Stimulated activated naive B cell treated with anti-CD40 and anti-IgM and Interleukin-4, amounts not matched to agents 10 μg/mL and 1 μg/mL and 100 μg/mL, for 72 hours (primary cell): Measurements from ENCODE around the gene HSF5.

Source experiments
- ATAC-seq, 2 donors: fragments of 150-1000 bp; cut with Tn5 transposase; replicated peaks; 2 replicates each; pipeline ENCODE4 v1.10.0; 2021; ENCODE audit warnings: moderate library complexity in 1 of 2
- DNase-seq: peaks from one replicate; pipeline ENCODE4 v3.0.0; 2021
- H3K27ac Mint-ChIP-seq: one replicate; pipeline ENCODE4 v1.8.0; 2022; ENCODE audit warnings: mild to moderate bottlenecking, mixed read lengths
- H3K27me3 Mint-ChIP-seq, 2 donors: one replicate each; pipeline ENCODE4 v1.8.0; 2022; ENCODE audit warnings: mixed read lengths in 2 of 2
- H3K36me3 Mint-ChIP-seq, 2 donors: one replicate each; pipeline ENCODE4 v1.8.0; 2022; ENCODE audit warnings: mixed read lengths in 2 of 2, mild to moderate bottlenecking in 1 of 2
- H3K4me1 Mint-ChIP-seq, 2 donors: one replicate each; pipeline ENCODE4 v1.8.0; 2022; ENCODE audit warnings: mixed read lengths in 2 of 2, mild to moderate bottlenecking in 1 of 2
- H3K4me3 Mint-ChIP-seq, 2 donors: one replicate each; pipeline ENCODE4 v1.8.0; 2022; ENCODE audit warnings: mild to moderate bottlenecking in 2 of 2, mixed read lengths in 2 of 2, moderate library complexity in 1 of 2
- H3K9me3 Mint-ChIP-seq, 2 donors: one replicate each; pipeline ENCODE4 v1.8.0; 2022; ENCODE audit warnings: mixed read lengths in 2 of 2, mild to moderate bottlenecking in 1 of 2

HSF5 gene

DNA sequence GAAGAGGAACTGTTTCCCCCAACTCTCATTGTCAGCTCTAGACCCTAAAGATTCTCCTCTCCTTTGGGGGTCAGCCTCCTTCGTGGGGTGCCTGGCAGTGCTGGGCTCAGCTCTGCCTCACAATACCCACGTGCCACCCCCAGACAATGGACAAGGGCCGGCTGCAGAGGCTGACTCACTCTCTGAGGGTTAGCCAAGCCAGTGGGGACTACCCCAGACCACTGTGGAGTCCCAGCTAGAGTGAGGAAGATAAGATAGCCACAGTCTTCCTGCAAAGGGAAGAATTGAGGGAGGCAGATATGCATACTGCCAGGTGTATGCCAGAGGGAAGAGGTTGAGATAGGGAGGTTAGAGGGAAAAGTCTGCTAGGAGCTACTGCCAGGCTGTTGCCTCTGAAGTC is 39.7 kb upstream of the HSF5 start:
- ATAC-seq (no peak), DNase-seq (no peak)
- no peak overlapping the region for H3K4me3 Mint-ChIP-seq
- no peaks in the 10 kb centered on the region for H3K9me3 Mint-ChIP-seq
- no peak overlapping the region for H3K27ac Mint-ChIP-seq
- peaks cover 17 to 32% of the 10 kb centered on the region in 2 donors for H3K27me3 Mint-ChIP-seq
- H3K36me3 Mint-ChIP-seq: no peaks in the 10 kb centered on the region
- H3K4me1 Mint-ChIP-seq: peaks cover 7 to 16% of the 10 kb centered on the region in 2 donors

DNA sequence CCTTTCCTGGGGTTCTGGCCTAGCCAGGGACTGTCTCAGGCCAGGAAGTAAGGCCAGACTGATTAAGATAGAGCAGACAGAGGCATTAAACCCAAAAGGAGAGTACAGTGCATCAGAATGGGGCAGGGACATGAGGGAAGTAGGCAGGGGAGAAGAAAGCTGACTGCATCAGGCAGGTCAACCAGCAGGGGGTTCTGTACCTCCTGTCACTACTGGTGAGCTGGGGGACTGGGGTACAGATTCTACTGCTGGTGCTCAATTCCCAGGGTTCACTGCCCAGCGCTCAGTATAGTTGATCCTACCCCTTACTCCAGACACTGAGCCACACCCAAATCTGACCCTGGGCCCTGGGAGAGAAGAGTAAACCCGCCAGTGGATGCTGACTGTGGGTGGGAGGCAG is 39.1 kb upstream of the HSF5 start:
- ATAC-seq (peak; percentile 36 to 47), DNase-seq (no peak)
- H3K9me3 Mint-ChIP-seq: no peaks in the 10 kb centered on the region
- no peak overlapping the region for H3K4me3 Mint-ChIP-seq
- no peaks in the 10 kb centered on the region for H3K36me3 Mint-ChIP-seq
- peaks cover 4 to 11% of the 10 kb centered on the region in 2 donors for H3K4me1 Mint-ChIP-seq
- H3K27me3 Mint-ChIP-seq: peaks cover 10 to 26% of the 10 kb centered on the region in 2 donors
- no peak overlapping the region for H3K27ac Mint-ChIP-seq

DNA sequence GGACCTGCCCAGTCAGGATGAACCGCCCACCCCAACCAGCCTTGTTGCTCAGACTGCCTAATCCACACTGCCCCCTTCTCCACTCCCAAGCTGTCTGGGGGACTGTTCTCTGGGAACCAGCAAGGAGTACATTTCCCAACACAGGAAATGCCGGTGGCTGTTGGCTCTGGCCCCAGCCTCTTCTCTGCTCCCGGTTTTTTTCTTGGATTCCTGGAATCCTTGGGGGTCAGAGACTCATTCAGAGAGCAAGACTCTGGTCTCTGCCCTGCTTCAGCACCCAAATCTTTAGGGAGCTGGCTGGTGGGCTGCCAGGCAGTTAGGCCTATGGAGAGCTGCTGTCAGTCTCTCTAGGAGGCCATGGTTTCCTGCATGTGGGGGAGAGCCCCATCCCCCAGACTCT is 37.0 kb upstream of the HSF5 start:
- Mint-ChIP-seq H3K36me3 (no peaks in the 10 kb centered on the region), H3K27me3 (peaks cover 9 to 23% of the 10 kb centered on the region in 2 donors), H3K4me3 (no peak overlapping the region), H3K27ac (no peak overlapping the region), H3K9me3 (no peaks in the 10 kb centered on the region), H3K4me1 (peaks cover 4 to 6% of the 10 kb centered on the region in 2 donors)
- no peak for ATAC-seq
- no peak for DNase-seq

DNA sequence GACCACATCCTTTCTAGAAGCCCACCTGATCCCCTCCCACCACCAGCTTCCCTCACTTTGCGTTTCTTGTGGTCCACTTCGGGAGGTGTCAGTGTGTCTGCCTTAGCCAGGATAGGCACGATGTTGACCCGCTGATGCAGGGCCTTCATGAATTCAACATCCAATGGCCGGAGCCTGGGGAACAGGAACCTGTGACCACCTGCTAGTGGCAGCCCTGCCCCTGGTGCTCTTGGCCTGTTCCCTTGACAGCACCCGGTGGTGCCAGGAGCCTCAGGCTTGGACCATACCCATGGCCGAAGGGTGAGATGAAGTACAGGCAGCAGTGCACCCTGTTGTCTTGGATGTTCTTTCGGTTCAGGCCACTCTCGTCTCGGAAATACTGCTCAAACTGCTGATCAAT is 33.5 kb upstream of the HSF5 start:
- Mint-ChIP-seq H3K27me3 (no peaks in the 10 kb centered on the region), H3K27ac (no peak overlapping the region), H3K9me3 (no peaks in the 10 kb centered on the region), H3K4me3 (no peak overlapping the region), H3K4me1 (peaks cover 6 to 9% of the 10 kb centered on the region in 2 donors), H3K36me3 (no peaks in the 10 kb centered on the region)
- DNase-seq (no peak), ATAC-seq (no peak)

DNA sequence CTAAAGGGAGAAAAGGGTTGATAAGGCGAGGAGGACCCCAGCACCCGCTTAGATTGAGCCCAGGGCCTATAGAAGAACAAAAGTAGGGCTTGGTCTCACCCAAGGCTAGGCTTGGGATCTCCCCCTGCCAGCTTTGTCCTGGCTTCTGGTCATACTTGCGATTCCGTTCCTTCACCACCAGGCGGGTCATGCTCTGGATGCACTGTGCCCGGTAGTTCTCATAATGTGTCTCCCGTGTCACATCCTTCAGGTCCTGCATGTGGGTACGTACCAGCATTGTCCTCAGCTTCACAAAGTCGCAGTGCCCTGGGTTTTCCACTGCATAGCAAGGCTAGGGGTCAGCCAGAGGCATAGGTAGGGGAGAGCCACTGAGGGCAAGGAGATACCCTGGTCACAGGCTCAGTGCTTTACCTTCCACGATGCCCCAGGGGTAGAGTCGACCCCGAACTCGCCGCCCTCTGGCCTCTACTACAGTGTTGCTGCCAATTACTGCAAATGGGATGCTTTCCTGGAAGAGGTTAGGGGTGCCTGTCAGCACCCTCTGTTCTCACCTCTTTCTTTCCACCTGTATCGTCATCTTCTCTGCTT is 32.7 kb upstream of the HSF5 start:
- Mint-ChIP-seq H3K9me3 (no peaks in the 10 kb centered on the region), H3K27ac (no peak overlapping the region), H3K36me3 (peaks cover 0 to 4% of the 10 kb centered on the region in 2 donors), H3K4me1 (peaks cover 13 to 16% of the 10 kb centered on the region in 2 donors), H3K4me3 (peak overlapping the region in 1 of 2 donors; percentile 32), H3K27me3 (no peaks in the 10 kb centered on the region)
- ATAC-seq (no peak), DNase-seq (no peak)

DNA sequence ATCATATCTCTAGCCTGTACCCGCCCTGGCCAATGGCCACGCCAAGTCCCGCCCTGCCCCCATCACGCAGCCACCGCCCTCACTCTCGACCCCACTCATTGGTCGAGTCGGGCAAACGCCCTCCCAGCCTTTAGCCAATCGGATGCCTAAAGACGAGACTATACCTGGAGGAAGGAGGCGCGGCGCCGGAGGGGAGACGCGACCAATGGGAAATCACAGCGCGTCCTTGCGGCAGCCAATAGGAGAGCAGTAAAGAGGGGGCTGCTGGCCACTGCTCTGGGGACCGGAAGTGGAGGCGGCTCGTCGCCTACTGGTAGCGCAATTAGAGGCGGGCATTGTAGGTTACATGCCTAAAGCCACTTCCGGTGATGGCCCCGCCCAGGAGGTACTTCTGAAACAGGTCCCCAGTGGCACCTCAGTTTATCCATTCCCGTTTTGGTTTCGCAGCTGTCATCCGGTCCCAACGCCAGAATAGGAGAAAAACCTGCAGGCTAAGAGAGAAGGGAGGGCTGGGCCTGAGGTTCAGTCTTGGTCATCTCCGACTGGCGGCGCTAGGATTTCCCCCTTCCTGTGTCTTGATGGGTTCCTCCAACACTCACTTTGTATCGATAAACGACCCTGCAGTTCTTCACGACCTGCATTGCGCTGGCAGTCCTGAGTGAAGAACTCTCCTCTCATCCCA is 29.9 kb upstream of the HSF5 start:
- H3K27me3 Mint-ChIP-seq: no peaks in the 10 kb centered on the region
- peak; percentile 84 for ATAC-seq
- peak; percentile 100 for DNase-seq
- peaks cover 6 to 20% of the 10 kb centered on the region in 2 donors for H3K36me3 Mint-ChIP-seq
- H3K4me1 Mint-ChIP-seq: peaks cover 33 to 35% of the 10 kb centered on the region in 2 donors
- H3K4me3 Mint-ChIP-seq: peak overlapping the region; percentile 83 to 91
- H3K9me3 Mint-ChIP-seq: no peaks in the 10 kb centered on the region
- H3K27ac Mint-ChIP-seq: peak overlapping the region; percentile 87

DNA sequence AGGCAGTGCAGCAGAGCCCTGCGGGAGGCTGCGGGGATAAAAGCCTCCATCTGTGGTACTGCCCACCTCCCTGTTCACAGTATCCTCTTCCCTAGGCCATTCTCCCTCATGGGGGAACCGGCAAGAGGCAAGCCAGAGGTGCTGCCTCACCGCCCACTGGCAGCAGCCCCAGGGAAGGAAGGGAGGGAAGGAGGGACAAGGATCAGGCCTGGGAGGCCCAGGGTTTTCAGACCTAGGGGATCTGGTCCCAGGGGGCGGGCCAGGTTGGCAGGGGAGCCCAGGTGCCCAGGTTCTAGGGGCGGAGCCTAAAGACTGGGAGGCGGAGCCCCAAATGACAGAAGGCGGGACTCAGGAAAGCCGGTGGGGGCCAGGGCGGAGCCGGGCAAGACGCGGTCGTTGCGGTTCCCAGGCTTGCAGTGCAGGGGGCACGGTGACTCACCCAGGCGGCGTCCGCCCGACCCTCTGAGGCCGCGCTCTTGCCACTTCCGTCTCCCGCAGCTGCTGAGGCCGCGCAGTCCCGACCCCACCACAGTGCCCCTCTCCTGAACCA is 29.2 kb upstream of the HSF5 start:
- peak overlapping the region; percentile 87 for H3K27ac Mint-ChIP-seq
- no peaks in the 10 kb centered on the region for H3K27me3 Mint-ChIP-seq
- peak overlapping the region; percentile 83 to 91 for H3K4me3 Mint-ChIP-seq
- no peaks in the 10 kb centered on the region for H3K9me3 Mint-ChIP-seq
- DNase-seq (no peak), ATAC-seq (no peak)
- H3K4me1 Mint-ChIP-seq: peaks cover 37 to 41% of the 10 kb centered on the region in 2 donors
- H3K36me3 Mint-ChIP-seq: peaks cover 10 to 26% of the 10 kb centered on the region in 2 donors

DNA sequence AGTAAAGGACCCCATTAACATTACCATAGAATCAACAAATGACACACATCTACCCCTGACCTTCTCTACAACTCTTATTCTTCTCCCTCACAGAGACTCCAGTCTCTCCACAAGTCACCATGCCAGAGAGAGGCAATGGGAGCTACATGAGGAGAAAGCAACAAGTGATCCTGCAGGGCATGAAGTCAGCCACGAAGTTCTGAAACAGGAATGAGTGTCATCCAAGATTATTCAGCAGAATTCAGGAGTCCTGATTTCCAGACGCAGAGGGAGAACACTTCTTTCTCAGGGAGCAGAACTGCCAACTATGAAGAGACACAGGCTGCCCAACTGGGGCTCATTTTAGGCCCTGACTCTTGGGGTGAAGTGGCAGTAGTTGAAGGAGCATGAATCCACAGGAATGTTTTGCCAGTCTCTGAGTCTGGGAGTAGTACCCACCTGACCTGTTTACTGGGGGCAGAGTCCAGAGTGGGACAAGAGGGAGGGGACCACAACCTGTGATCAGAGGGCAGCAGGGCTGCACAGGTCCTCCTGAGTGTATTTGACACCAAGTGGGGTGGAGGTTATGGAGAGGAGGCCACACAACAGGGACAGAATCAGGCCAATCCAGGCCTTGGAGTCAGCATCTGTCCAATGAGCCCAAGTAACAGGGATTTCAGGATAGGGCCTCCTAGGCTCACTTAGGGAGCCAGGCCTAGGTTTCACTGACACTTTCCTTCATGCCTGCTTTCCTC is 28.6 kb upstream of the HSF5 start:
- peak overlapping the region; percentile 87 for H3K27ac Mint-ChIP-seq
- no peaks in the 10 kb centered on the region for H3K9me3 Mint-ChIP-seq
- no peaks in the 10 kb centered on the region for H3K27me3 Mint-ChIP-seq
- DNase-seq (no peak), ATAC-seq (no peak)
- peaks cover 14 to 33% of the 10 kb centered on the region in 2 donors for H3K36me3 Mint-ChIP-seq
- H3K4me1 Mint-ChIP-seq: peaks cover 37 to 47% of the 10 kb centered on the region in 2 donors
- H3K4me3 Mint-ChIP-seq: peak overlapping the region; percentile 83 to 91

DNA sequence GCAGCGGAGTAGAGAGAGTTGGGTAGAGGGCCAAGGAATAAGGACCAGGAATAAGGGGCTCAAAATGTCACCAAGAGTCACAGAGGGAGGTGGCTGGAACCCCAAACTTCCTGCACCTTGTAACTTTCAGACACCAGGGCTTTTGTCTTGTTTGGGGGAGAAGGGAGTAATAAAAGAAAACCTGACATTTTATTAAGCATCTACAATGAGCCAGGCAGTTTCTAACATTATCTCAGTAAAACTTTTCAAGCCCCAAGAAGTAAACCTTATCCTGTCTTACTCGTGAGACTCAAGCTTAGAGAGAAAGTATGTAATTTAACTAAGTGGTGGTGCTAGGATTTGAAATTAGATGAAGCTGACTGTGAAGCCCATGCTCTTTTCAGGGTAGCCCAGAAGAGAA is 27.1 kb upstream of the HSF5 start:
- no peaks in the 10 kb centered on the region for H3K9me3 Mint-ChIP-seq
- no peaks in the 10 kb centered on the region for H3K27me3 Mint-ChIP-seq
- DNase-seq (no peak), ATAC-seq (no peak)
- peaks cover 27 to 46% of the 10 kb centered on the region in 2 donors for H3K36me3 Mint-ChIP-seq
- peak overlapping the region; percentile 84 for H3K27ac Mint-ChIP-seq
- H3K4me3 Mint-ChIP-seq: peak overlapping the region; percentile 86 to 93
- H3K4me1 Mint-ChIP-seq: peaks cover 49 to 63% of the 10 kb centered on the region in 2 donors

DNA sequence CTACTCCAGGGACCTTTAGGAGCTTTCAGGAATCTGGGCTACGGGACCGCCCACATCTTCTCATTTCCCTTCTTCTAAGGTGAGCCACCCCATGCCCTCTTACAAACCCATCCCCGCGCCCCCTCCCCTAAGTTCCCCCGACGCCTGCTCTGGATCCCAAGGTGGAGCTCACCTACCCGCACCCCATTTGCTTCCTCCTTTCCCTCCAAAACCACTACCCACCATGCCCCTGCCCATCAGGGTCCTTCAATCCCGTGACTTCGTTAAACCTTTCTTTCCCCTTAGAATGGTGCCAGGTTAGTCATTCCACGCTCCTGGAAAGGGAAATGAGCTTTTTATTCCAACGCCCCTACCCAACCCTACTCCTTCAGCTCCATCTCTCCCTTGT is 26.6 kb upstream of the HSF5 start:
- peak overlapping the region; percentile 84 for H3K27ac Mint-ChIP-seq
- peaks cover 52 to 68% of the 10 kb centered on the region in 2 donors for H3K4me1 Mint-ChIP-seq
- H3K4me3 Mint-ChIP-seq: peak overlapping the region; percentile 86 to 93
- no peak for DNase-seq
- H3K9me3 Mint-ChIP-seq: no peaks in the 10 kb centered on the region
- no peak for ATAC-seq
- no peaks in the 10 kb centered on the region for H3K27me3 Mint-ChIP-seq
- peaks cover 32 to 52% of the 10 kb centered on the region in 2 donors for H3K36me3 Mint-ChIP-seq

DNA sequence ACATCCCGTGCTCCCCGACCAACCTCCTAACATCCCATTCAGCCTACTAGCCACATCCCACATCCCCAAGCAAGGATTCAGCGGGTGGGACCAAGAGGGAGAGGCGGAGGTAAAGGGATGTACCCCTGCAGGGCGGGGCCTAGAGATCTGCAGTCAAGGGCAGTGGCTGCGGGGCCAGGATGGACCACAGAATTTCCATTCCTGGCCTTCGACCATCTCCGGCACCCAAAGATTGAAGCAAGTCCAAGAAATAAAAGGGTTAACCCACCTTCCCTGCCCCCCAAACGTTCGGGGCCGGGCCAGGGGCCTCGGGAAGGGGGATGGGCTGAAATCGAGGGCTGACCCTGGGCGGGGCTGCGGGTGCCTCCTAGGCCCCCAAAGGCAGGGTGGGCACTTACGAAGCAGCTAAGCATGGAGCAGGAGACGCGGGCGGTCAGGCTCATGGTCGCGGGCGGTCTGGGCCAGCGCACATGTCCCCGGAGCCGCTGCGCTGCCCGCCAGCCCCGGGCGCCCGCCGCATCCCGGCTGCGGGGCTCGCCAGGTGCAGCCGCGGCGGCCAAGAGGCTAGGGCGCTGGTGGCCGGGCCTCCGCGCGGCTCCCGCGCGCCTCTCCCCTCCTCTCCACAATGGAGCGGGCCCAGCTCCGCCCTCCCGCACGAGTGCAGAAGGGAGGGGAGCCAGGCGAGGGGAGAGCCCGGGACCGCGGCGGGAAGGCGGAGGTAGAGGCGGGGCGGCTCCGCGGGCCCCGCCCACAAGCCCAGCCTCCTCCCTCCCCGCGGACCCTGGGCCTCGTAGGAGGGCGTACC is 26.0 kb upstream of the HSF5 start, which contains the start of gene MTMR4:
Gene MTMR4 (minus strand): TSS at position 674 of the 805 bp plus-strand sequence. CDS start 231 bp downstream, at position 443.
- H3K36me3 Mint-ChIP-seq: peaks cover 34 to 56% of the 10 kb centered on the region in 2 donors
- no peaks in the 10 kb centered on the region for H3K27me3 Mint-ChIP-seq
- ATAC-seq (peak; percentile 15 to 18), DNase-seq (peak; percentile 68)
- peak within 1 kb of the TSS; percentile 93 to 96 for H3K4me3 Mint-ChIP-seq
- no peaks in the 10 kb centered on the region for H3K9me3 Mint-ChIP-seq
- peak within 1 kb of the TSS; percentile 97 for H3K27ac Mint-ChIP-seq
- H3K4me1 Mint-ChIP-seq: peaks cover 55 to 70% of the 10 kb centered on the region in 2 donors

DNA sequence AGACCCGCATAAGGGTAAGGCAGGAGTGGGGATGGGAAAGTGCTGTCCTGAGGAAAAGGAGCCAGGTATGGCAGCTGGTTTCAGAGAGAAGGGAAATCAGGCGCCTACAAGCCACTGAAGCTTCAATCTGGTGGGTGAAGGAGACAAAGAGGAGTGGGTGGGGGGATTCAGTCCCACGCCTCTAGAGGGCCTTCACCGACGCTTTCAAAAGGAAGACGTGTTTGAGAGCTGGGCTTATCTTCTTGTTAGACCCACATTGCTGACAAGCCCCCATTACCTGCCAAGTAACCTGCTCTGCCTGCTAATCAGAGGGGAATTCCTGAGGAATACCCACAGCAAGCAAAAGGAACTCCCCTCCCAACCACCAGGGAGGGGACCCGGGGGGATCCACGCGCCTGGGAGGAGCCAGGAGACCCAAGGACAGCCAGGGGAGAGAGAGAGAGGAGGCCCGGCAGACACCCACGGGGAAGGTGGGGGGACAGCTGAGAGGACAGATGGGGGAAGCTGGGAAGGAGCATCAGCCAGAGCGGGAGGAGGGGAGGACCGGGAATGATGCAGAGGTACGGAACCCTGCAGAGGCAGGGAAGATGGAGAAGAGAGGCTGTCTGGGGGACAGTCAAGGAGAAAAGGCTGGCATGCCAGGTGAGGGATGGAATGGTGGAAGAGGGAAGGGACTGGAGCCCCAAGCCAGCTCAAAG is 25.2 kb upstream of the HSF5 start:
- peak; percentile 70 for DNase-seq
- Mint-ChIP-seq H3K27me3 (no peaks in the 10 kb centered on the region), H3K36me3 (peaks cover 40 to 62% of the 10 kb centered on the region in 2 donors), H3K27ac (peak overlapping the region; percentile 97), H3K4me1 (peaks cover 59 to 72% of the 10 kb centered on the region in 2 donors), H3K9me3 (no peaks in the 10 kb centered on the region), H3K4me3 (peak overlapping the region; percentile 93 to 96)
- no peak for ATAC-seq

DNA sequence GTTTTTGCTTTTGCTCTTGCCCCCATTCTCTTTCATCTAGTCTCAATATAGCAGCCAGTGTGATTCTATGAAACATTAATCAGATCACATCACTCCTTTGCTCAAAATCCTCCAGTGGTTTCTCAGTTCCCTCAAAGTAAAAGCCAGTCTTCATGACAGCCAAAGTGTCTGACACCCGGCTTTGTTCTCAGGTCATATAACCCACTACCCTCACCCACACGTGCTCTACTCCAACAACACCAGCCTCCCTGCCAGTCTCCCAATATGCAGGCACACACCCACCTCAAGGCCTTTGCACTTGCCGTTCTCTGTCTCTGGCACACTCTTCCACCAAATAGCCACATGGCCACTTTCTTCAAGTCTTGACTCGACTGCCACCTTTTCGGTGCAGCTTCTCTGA is 21.9 kb upstream of the HSF5 start:
- Mint-ChIP-seq H3K4me1 (peaks cover 51 to 74% of the 10 kb centered on the region in 2 donors), H3K27ac (peak overlapping the region; percentile 81), H3K36me3 (peaks cover 61 to 80% of the 10 kb centered on the region in 2 donors), H3K4me3 (peak overlapping the region; percentile 3 to 54), H3K27me3 (no peaks in the 10 kb centered on the region), H3K9me3 (no peaks in the 10 kb centered on the region)
- ATAC-seq (peak in 1 of 2 donors; percentile 24), DNase-seq (no peak)
